ENCODE data around the gene IRF6. TPM values are rescaled to one million over a fixed set of nuclear protein-coding genes. Genes with fewer than 3 reads are reported as not detected.

Gene IRF6
- total RNA-seq, 1 donor from 2014 or later, result 0.16 TPM

- peak overlapping the region; percentile 31 for H3K27ac Mint-ChIP-seq
- no peak overlapping the region for H3K4me3 Mint-ChIP-seq
- intact Hi-C loops (cut with micrococcal nuclease), result loop anchor here (1.0 to 10.0 kb wide), 13 partner anchors 10 to 412 kb away; no protein-coding TSS in a partner anchor
- peaks cover 75% of the 10 kb centered on the region for H3K4me1 Mint-ChIP-seq (ENCODE audit: low read depth)
- H3K27me3 Mint-ChIP-seq (ENCODE audit: insufficient read depth), result no peaks in the 10 kb centered on the region
- no peaks in the 10 kb centered on the region for H3K9me3 Mint-ChIP-seq
- peaks cover 2% of the 10 kb centered on the region for H3K36me3 Mint-ChIP-seq (ENCODE audit: low read depth)
- no peak for DNase-seq (ENCODE audit: low spot score)
These were observed 59.3 kb downstream of the IRF6 start for GRCh38 chr1:209746451-209747165.

GRCh38 chr1:209743145-209743482 is 62.8 kb downstream of the IRF6 start:
- Mint-ChIP-seq H3K36me3 (ENCODE audit: low read depth) (peaks cover 9% of the 10 kb centered on the region), H3K27ac (peak overlapping the region; percentile 68), H3K4me3 (no peak overlapping the region), H3K9me3 (no peaks in the 10 kb centered on the region), H3K27me3 (ENCODE audit: insufficient read depth) (no peaks in the 10 kb centered on the region), H3K4me1 (ENCODE audit: low read depth) (peaks cover 51% of the 10 kb centered on the region)
- intact Hi-C loops (cut with micrococcal nuclease), result loop anchor here (10.0 kb wide), 1 partner anchor 408 kb away; no protein-coding TSS in a partner anchor
- no peak for DNase-seq (ENCODE audit: low spot score)

- Mint-ChIP-seq H3K9me3 (no peaks in the 10 kb centered on the region), H3K4me1 (ENCODE audit: low read depth) (peaks cover 45% of the 10 kb centered on the region), H3K36me3 (ENCODE audit: low read depth) (peaks cover 12% of the 10 kb centered on the region), H3K4me3 (no peak overlapping the region), H3K27me3 (ENCODE audit: insufficient read depth) (no peaks in the 10 kb centered on the region), H3K27ac (peak overlapping the region; percentile 68)
- DNase-seq (ENCODE audit: low spot score), result no peak
- intact Hi-C loops (cut with micrococcal nuclease), result loop anchor here (10.0 kb wide), 1 partner anchor 408 kb away; no protein-coding TSS in a partner anchor
These were observed 63.4 kb downstream of the IRF6 start for GRCh38 chr1:209742409-209743144.

- Mint-ChIP-seq H3K9me3 (no peaks in the 10 kb centered on the region), H3K36me3 (ENCODE audit: low read depth) (peaks cover 15% of the 10 kb centered on the region), H3K27ac (peak overlapping the region; percentile 10), H3K4me1 (ENCODE audit: low read depth) (peaks cover 45% of the 10 kb centered on the region), H3K4me3 (no peak overlapping the region), H3K27me3 (ENCODE audit: insufficient read depth) (no peaks in the 10 kb centered on the region)
- no peak for DNase-seq (ENCODE audit: low spot score)
- intact Hi-C loops (cut with micrococcal nuclease), result loop anchor here (10.0 kb wide), 1 partner anchor 407 kb away; no protein-coding TSS in a partner anchor
These were observed 64.1 kb downstream of the IRF6 start for GRCh38 chr1:209741889-209742288.

GRCh38 chr1:209741193-209741592 is 64.7 kb downstream of the IRF6 start:
- H3K4me1 Mint-ChIP-seq (ENCODE audit: low read depth), result peaks cover 45% of the 10 kb centered on the region
- no peak overlapping the region for H3K27ac Mint-ChIP-seq
- H3K4me3 Mint-ChIP-seq, result no peak overlapping the region
- no peaks in the 10 kb centered on the region for H3K9me3 Mint-ChIP-seq
- DNase-seq (ENCODE audit: low spot score), result no peak
- intact Hi-C loops (cut with micrococcal nuclease), result loop anchor here (10.0 kb wide), 1 partner anchor 406 kb away; no protein-coding TSS in a partner anchor
- peaks cover 15% of the 10 kb centered on the region for H3K36me3 Mint-ChIP-seq (ENCODE audit: low read depth)
- H3K27me3 Mint-ChIP-seq (ENCODE audit: insufficient read depth), result no peaks in the 10 kb centered on the region

- peaks cover 30% of the 10 kb centered on the region for H3K36me3 Mint-ChIP-seq (ENCODE audit: low read depth)
- intact Hi-C loops (cut with micrococcal nuclease), result no loop called here
These were observed 67.7 kb downstream of the IRF6 start for GRCh38 chr1:209738270-209738669.

GRCh38 chr1:209737118-209737505 is 68.8 kb downstream of the IRF6 start:
- DNase-seq (ENCODE audit: low spot score), result no peak
- peaks cover 56% of the 10 kb centered on the region for H3K4me1 Mint-ChIP-seq (ENCODE audit: low read depth)
- H3K9me3 Mint-ChIP-seq, result peaks cover 5% of the 10 kb centered on the region
- H3K27me3 Mint-ChIP-seq (ENCODE audit: insufficient read depth), result no peaks in the 10 kb centered on the region
- intact Hi-C loops (cut with micrococcal nuclease), result loop anchor here (2.0 kb wide), 1 partner anchor 20 kb away; no protein-coding TSS in a partner anchor
- H3K36me3 Mint-ChIP-seq (ENCODE audit: low read depth), result peaks cover 37% of the 10 kb centered on the region
- no peak overlapping the region for H3K4me3 Mint-ChIP-seq
- H3K27ac Mint-ChIP-seq, result peak overlapping the region; percentile 89

More at GRCh38 chr1:209738270-209738669, 67.7 kb downstream of the IRF6 start:
- peaks cover 60% of the 10 kb centered on the region for H3K4me1 Mint-ChIP-seq (ENCODE audit: low read depth)
- H3K9me3 Mint-ChIP-seq, result no peaks in the 10 kb centered on the region
- H3K27ac Mint-ChIP-seq, result no peak overlapping the region
- no peak for DNase-seq (ENCODE audit: low spot score)
- no peak overlapping the region for H3K4me3 Mint-ChIP-seq
- no peaks in the 10 kb centered on the region for H3K27me3 Mint-ChIP-seq (ENCODE audit: insufficient read depth)

- H3K27ac Mint-ChIP-seq, result peak overlapping the region; percentile 89
- H3K27me3 Mint-ChIP-seq (ENCODE audit: insufficient read depth), result no peaks in the 10 kb centered on the region
- H3K4me1 Mint-ChIP-seq (ENCODE audit: low read depth), result peaks cover 51% of the 10 kb centered on the region
- intact Hi-C loops (cut with micrococcal nuclease), result loop anchor here (1.0 to 2.0 kb wide), 5 partner anchors 11 to 61 kb away; partner anchors contain the start of gene G0S2
- no peak overlapping the region for H3K4me3 Mint-ChIP-seq
- peaks cover 34% of the 10 kb centered on the region for H3K36me3 Mint-ChIP-seq (ENCODE audit: low read depth)
- peaks cover 5% of the 10 kb centered on the region for H3K9me3 Mint-ChIP-seq
- no peak for DNase-seq (ENCODE audit: low spot score)
These were observed 69.3 kb downstream of the IRF6 start for GRCh38 chr1:209736490-209737117.

Other genes with a start within 250 kb of the IRF6 start
- gene CAMK1G, start 222.4 kb downstream of the IRF6 start, total RNA-seq, result 0.07 and 0.62 TPM in 2 replicates
- gene LAMB3, start 153.7 kb downstream of the IRF6 start, total RNA-seq, result 15.8 and 18.3 TPM in 2 replicates
- 501 and 509 TPM in 2 replicates for gene G0S2, start 130.7 kb downstream of the IRF6 start, total RNA-seq
- gene HSD11B1, start 101.3 kb downstream of the IRF6 start, total RNA-seq, result 15.9 and 17.9 TPM in 2 replicates
- gene TRAF3IP3, start 50.1 kb downstream of the IRF6 start, total RNA-seq, result 378 and 384 TPM in 2 replicates
- gene C1orf74, start 21.6 kb downstream of the IRF6 start, total RNA-seq, result 2.9 and 3.2 TPM in 2 replicates
- gene UTP25, start 21.8 kb upstream of the IRF6 start, total RNA-seq, result 17.7 and 18.3 TPM in 2 replicates
- not detected in 2 replicates for gene SYT14, start 132.1 kb upstream of the IRF6 start, total RNA-seq

All from activated T-helper 1 cell treated with anti-CD3 and anti-CD28 coated beads, Interleukin-12 subunit alpha, Interleukin-12 subunit beta, Interleukin-2, Interleukin-4 antibody, amounts not matched to agents 30 ng/mL and 10 ng/mL and 1 ng/mL, durations not matched to agents 14 hours and 24 hours and 36 hours (primary cell).